Measurements from ENCODE around the gene ZCCHC9.
"Not testable (repeated sequence)": the region's sequence is repeated elsewhere in the genome, so short reads cannot be mapped to it uniquely, and the experiment has no call there.

ZCCHC9 gene

GRCh38 chr5:81313278-81313677 lies 11.9 kb downstream of the ZCCHC9 start:
- TF ChIP-seq POLR2AphosphoS5 (IDR thresholded peaks at IDR 0.05; ENCODE audit: low read depth, low read length) = no peak
- TF ChIP-seq POLR2A (IDR thresholded peaks at IDR 0.05; ENCODE audit: low read depth, low read length) = no peak
- no peak for TF ChIP-seq TAF1 (IDR thresholded peaks at IDR 0.05; ENCODE audit: borderline replicate concordance, low read depth, low read length)
- no peak for FAIRE-seq
- no peak for DNase-seq (ENCODE audit: insufficient read length)

GRCh38 chr5:81313686-81314085 lies 12.3 kb downstream of the ZCCHC9 start:
- TF ChIP-seq POLR2A (IDR thresholded peaks at IDR 0.05; ENCODE audit: low read depth, low read length) = no peak
- no peak for TF ChIP-seq TAF1 (IDR thresholded peaks at IDR 0.05; ENCODE audit: borderline replicate concordance, low read depth, low read length)
- no peak for TF ChIP-seq POLR2AphosphoS5 (IDR thresholded peaks at IDR 0.05; ENCODE audit: low read depth, low read length)
- DNase-seq (ENCODE audit: insufficient read length) = no peak
- no peak for FAIRE-seq

GRCh38 chr5:81314581-81314980 lies 13.2 kb downstream of the ZCCHC9 start:
- TF ChIP-seq POLR2AphosphoS5 (IDR thresholded peaks at IDR 0.05; ENCODE audit: low read depth, low read length) = no peak
- no peak for TF ChIP-seq POLR2A (IDR thresholded peaks at IDR 0.05; ENCODE audit: low read depth, low read length)
- TF ChIP-seq TAF1 (IDR thresholded peaks at IDR 0.05; ENCODE audit: borderline replicate concordance, low read depth, low read length) = no peak
- peak; percentile 36 for FAIRE-seq

GRCh38 chr5:81315336-81315735 lies 13.9 kb downstream of the ZCCHC9 start:
- no peak for DNase-seq (ENCODE audit: insufficient read length)
- no peak for FAIRE-seq
- no peak for TF ChIP-seq POLR2AphosphoS5 (IDR thresholded peaks at IDR 0.05; ENCODE audit: low read depth, low read length)
- TF ChIP-seq TAF1 (IDR thresholded peaks at IDR 0.05; ENCODE audit: borderline replicate concordance, low read depth, low read length) = no peak
- no peak for TF ChIP-seq POLR2A (IDR thresholded peaks at IDR 0.05; ENCODE audit: low read depth, low read length)

More at GRCh38 chr5:81314581-81314980, 13.2 kb downstream of the ZCCHC9 start:
- DNase-seq (ENCODE audit: insufficient read length) = no peak

GRCh38 chr5:81315830-81316229 lies 14.4 kb downstream of the ZCCHC9 start:
- TF ChIP-seq TAF1 (IDR thresholded peaks at IDR 0.05; ENCODE audit: borderline replicate concordance, low read depth, low read length) (no peak), POLR2AphosphoS5 (IDR thresholded peaks at IDR 0.05; ENCODE audit: low read depth, low read length) (no peak), POLR2A (IDR thresholded peaks at IDR 0.05; ENCODE audit: low read depth, low read length) (no peak)
- FAIRE-seq = no peak
- no peak for DNase-seq (ENCODE audit: insufficient read length)

GRCh38 chr5:81316571-81316970 lies 15.2 kb downstream of the ZCCHC9 start:
- TF ChIP-seq POLR2AphosphoS5 (IDR thresholded peaks at IDR 0.05; ENCODE audit: low read depth, low read length) (no peak), POLR2A (IDR thresholded peaks at IDR 0.05; ENCODE audit: low read depth, low read length) (no peak), TAF1 (IDR thresholded peaks at IDR 0.05; ENCODE audit: borderline replicate concordance, low read depth, low read length) (no peak)
- no peak for FAIRE-seq

GRCh38 chr5:81317536-81317935 lies 16.1 kb downstream of the ZCCHC9 start:
- FAIRE-seq (no peak), DNase-seq (ENCODE audit: insufficient read length) (no peak)
- TF ChIP-seq POLR2AphosphoS5 (IDR thresholded peaks at IDR 0.05; ENCODE audit: low read depth, low read length) = no peak
- no peak for TF ChIP-seq TAF1 (IDR thresholded peaks at IDR 0.05; ENCODE audit: borderline replicate concordance, low read depth, low read length)
- TF ChIP-seq POLR2A (IDR thresholded peaks at IDR 0.05; ENCODE audit: low read depth, low read length) = no peak

More at GRCh38 chr5:81316571-81316970, 15.2 kb downstream of the ZCCHC9 start:
- DNase-seq (ENCODE audit: insufficient read length) = no peak

- TF ChIP-seq POLR2AphosphoS5 (IDR thresholded peaks at IDR 0.05; ENCODE audit: low read depth, low read length) (no peak), TAF1 (IDR thresholded peaks at IDR 0.05; ENCODE audit: borderline replicate concordance, low read depth, low read length) (no peak), POLR2A (IDR thresholded peaks at IDR 0.05; ENCODE audit: low read depth, low read length) (no peak)
- DNase-seq (ENCODE audit: insufficient read length) = no peak
- no peak for FAIRE-seq
These were observed 25.2 kb downstream of the ZCCHC9 start for GRCh38 chr5:81326554-81326953.

GRCh38 chr5:81334304-81335061 lies 33.1 kb downstream of the ZCCHC9 start:
- FAIRE-seq = no peak
- TF ChIP-seq POLR2A (IDR thresholded peaks at IDR 0.05; ENCODE audit: low read depth, low read length) (no peak), POLR2AphosphoS5 (IDR thresholded peaks at IDR 0.05; ENCODE audit: low read depth, low read length) (no peak), TAF1 (IDR thresholded peaks at IDR 0.05; ENCODE audit: borderline replicate concordance, low read depth, low read length) (no peak)
- no peak for DNase-seq (ENCODE audit: insufficient read length)

- FAIRE-seq = no peak
- TF ChIP-seq POLR2AphosphoS5 (IDR thresholded peaks at IDR 0.05; ENCODE audit: low read depth, low read length) (no peak), TAF1 (IDR thresholded peaks at IDR 0.05; ENCODE audit: borderline replicate concordance, low read depth, low read length) (no peak), POLR2A (IDR thresholded peaks at IDR 0.05; ENCODE audit: low read depth, low read length) (no peak)
- DNase-seq (ENCODE audit: insufficient read length) = no peak
These were observed 34.6 kb downstream of the ZCCHC9 start for GRCh38 chr5:81335946-81336345.

GRCh38 chr5:81336556-81336955 lies 35.2 kb downstream of the ZCCHC9 start:
- DNase-seq (ENCODE audit: insufficient read length) (no peak), FAIRE-seq (no peak)
- TF ChIP-seq TAF1 (IDR thresholded peaks at IDR 0.05; ENCODE audit: borderline replicate concordance, low read depth, low read length) (no peak), POLR2A (IDR thresholded peaks at IDR 0.05; ENCODE audit: low read depth, low read length) (no peak), POLR2AphosphoS5 (IDR thresholded peaks at IDR 0.05; ENCODE audit: low read depth, low read length) (no peak)

GRCh38 chr5:81337803-81338202 lies 36.4 kb downstream of the ZCCHC9 start:
- FAIRE-seq (no peak), DNase-seq (ENCODE audit: insufficient read length) (no peak)
- TF ChIP-seq POLR2A (IDR thresholded peaks at IDR 0.05; ENCODE audit: low read depth, low read length) (no peak), POLR2AphosphoS5 (IDR thresholded peaks at IDR 0.05; ENCODE audit: low read depth, low read length) (no peak), TAF1 (IDR thresholded peaks at IDR 0.05; ENCODE audit: borderline replicate concordance, low read depth, low read length) (no peak)

- not testable (repeated sequence) for FAIRE-seq; DNase-seq (ENCODE audit: insufficient read length)
These were observed 36.8 kb downstream of the ZCCHC9 start for GRCh38 chr5:81338213-81338612.

Data from GM12892 (cell line).